ENCODE results near the gene RAD51B.

DNA sequence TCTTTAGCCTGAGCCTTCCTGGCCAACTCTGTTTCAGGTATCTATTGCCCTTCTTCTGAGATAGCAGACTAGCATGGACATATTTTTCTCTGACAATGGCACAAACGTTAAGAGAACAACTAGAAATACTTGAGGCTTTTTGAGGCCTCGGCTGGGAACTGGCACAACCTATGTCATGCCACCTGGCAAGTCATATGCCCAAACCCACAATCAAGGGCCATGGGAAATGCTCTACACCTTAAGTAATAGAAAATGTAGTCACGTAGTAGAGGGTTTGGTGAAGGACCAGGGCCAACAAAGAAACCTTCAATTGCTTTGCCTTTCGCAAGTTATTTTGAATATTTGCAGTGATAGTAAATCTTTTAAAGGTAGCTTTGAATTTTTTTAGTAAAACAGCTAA lies 647.8 kb downstream of the RAD51B start:
- TF ChIP-seq, protein P1, sequence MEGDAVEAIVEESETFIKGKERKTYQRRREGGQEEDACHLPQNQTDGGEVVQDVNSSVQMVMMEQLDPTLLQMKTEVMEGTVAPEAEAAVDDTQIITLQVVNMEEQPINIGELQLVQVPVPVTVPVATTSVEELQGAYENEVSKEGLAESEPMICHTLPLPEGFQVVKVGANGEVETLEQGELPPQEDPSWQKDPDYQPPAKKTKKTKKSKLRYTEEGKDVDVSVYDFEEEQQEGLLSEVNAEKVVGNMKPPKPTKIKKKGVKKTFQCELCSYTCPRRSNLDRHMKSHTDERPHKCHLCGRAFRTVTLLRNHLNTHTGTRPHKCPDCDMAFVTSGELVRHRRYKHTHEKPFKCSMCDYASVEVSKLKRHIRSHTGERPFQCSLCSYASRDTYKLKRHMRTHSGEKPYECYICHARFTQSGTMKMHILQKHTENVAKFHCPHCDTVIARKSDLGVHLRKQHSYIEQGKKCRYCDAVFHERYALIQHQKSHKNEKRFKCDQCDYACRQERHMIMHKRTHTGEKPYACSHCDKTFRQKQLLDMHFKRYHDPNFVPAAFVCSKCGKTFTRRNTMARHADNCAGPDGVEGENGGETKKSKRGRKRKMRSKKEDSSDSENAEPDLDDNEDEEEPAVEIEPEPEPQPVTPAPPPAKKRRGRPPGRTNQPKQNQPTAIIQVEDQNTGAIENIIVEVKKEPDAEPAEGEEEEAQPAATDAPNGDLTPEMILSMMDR (IDR thresholded peaks at IDR 0.05; ENCODE audit: low read length), result no peak
- no peak for TF ChIP-seq EZH2 (optimal IDR thresholded peaks at IDR 0.05; ENCODE audit: low read depth, low read length)
- TF ChIP-seq EZH2phosphoT487 (IDR thresholded peaks at IDR 0.05; ENCODE audit: low read length), result no peak
